ENCODE results near the gene MYO9A. TPM values are rescaled to one million over a fixed set of nuclear protein-coding genes. Genes with fewer than 3 reads are reported as not detected.

MYO9A gene
- total and polyA plus RNA-seq, 2 experiments from 2014 or later: 22.8 to 32.0 TPM

DNA sequence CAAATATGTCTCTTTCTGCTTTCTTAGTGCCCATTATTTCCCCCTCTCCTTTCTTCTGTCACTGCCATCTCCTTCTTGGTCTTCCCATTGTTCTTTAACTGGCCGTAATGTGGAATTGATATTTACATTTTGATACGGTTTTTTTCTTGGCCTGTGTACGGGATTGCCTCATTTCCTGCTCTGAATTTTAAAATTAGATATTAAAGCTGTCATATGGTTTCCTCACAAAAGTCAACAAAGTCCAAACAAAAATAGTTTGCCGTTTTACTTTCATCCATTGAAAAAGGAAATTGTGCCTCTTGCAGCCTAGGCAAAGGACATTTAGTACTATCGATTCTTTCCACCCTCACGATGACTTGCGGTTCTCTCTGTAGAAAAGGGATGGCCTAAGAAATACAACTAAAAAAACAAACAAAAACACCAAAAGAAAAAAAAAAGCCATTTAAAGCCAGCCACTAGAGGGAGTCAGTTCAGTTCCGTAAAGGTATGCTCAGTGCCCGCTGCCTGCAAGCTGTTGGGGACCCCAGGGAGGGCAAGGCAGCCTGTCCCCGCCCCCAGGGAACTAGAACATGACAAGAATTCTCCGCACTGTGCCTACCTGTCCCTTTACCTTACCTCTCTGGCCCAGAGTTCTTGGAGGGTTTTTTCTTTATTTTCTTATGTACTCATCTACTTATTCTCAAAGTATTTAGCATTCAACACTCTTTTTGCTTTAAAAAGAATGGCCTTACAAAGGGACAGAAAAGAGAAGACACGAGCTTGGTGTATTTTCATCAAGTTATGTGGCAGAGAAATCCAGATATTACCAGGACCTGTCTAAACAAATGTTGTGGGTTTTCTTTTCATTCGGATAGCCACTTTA is 337.6 kb downstream of the MYO9A start:
- peak; percentile 74 to 79 for DNase-seq (ENCODE audit: low read depth in 1 of 2, low spot score in 1 of 2)
- Histone ChIP-seq H3K4me3 (no peak overlapping the region), H3K27ac (no peak overlapping the region), H3K4me1 (ENCODE audit: low read depth) (peaks cover 28% of the 10 kb centered on the region), H3K9me3 (ENCODE audit: low read depth) (no peaks in the 10 kb centered on the region), H3K36me3 (no peaks in the 10 kb centered on the region), H3K27me3 (no peaks in the 10 kb centered on the region)
- TF ChIP-seq, protein P1, sequence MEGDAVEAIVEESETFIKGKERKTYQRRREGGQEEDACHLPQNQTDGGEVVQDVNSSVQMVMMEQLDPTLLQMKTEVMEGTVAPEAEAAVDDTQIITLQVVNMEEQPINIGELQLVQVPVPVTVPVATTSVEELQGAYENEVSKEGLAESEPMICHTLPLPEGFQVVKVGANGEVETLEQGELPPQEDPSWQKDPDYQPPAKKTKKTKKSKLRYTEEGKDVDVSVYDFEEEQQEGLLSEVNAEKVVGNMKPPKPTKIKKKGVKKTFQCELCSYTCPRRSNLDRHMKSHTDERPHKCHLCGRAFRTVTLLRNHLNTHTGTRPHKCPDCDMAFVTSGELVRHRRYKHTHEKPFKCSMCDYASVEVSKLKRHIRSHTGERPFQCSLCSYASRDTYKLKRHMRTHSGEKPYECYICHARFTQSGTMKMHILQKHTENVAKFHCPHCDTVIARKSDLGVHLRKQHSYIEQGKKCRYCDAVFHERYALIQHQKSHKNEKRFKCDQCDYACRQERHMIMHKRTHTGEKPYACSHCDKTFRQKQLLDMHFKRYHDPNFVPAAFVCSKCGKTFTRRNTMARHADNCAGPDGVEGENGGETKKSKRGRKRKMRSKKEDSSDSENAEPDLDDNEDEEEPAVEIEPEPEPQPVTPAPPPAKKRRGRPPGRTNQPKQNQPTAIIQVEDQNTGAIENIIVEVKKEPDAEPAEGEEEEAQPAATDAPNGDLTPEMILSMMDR (IDR thresholded peaks at IDR 0.05; ENCODE audit: low read depth, low read length): peak; percentile 80

DNA sequence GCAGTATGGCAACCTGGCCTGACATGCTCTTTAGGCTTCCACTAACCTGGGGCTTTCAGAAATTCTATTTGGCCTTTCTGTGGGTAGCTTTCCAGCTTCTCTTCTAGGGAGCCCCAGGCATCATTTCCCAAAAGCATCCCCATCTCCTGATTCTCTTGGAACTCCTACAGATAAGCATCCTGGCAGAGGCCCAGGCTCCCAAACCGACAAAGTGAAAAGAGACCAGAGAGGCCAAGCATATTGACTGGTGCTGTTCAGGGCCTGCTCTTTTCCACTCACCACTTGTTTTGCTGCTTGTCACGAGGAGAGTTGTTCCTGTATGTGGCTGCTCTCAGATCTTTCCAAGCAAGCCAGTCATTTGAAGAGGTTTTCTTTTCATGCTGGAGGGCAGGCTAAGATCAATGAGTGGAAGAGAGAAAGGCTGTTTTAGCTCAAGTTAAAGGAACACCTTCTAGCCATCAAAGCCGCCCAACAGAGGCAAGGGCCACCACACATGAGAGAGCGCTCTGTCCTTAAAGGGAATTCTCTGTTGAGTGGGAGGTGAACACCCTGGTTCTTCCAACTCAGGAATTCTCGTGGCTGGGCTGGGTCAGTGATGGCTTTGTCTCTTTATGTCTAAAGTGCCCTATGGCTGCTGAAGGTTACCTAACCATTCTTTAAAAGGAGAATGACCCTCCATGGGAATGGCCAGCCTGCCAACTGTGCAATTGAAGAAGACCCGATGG is 338.7 kb downstream of the MYO9A start:
- Histone ChIP-seq H3K27ac (peak overlapping the region; percentile 60), H3K4me3 (no peak overlapping the region), H3K4me1 (ENCODE audit: low read depth) (peaks cover 28% of the 10 kb centered on the region), H3K36me3 (no peaks in the 10 kb centered on the region), H3K27me3 (no peaks in the 10 kb centered on the region), H3K9me3 (ENCODE audit: low read depth) (no peaks in the 10 kb centered on the region)
- peak in 1 of 2 donors; percentile 44 for DNase-seq (ENCODE audit: low read depth in 1 of 2, low spot score in 1 of 2)
- TF ChIP-seq, protein P1 (IDR thresholded peaks at IDR 0.05; ENCODE audit: low read depth, low read length): no peak

DNA sequence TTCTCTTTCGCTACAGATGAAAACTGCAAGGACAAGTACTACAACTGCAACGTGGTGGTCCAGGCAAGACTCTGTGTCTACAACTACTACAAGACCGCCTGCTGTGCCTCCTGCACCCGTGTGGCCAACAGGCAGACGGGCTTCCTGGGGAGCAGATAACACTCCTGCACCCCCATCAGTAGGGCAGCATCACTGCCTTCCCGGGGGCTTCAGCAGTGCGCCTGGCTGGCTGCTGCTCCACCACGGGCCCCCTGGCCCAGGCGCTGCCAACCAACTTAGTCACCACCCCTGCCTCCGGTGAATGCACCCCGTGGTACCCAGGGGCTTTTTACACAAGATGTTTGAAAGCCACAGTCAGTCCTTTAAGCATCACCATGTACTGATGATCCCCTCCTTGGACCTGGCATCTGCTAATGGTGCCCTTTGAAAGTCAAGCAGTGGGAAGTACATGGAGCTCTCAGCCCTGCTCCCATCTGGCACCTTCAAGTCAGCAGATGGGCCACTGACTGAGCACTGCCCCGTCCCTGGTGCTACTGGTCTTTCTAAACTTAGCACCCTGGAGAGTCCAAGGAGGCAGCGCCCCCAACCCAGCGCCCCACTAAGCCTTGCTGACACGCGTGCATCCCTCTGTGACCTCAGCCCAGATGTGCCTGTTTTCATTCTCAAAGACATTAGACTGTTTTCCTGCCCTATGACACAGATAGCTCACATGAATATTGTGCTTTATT is 340.6 kb downstream of the MYO9A start:
- Histone ChIP-seq H3K36me3 (no peaks in the 10 kb centered on the region), H3K4me1 (ENCODE audit: low read depth) (peaks cover 16% of the 10 kb centered on the region), H3K27me3 (no peaks in the 10 kb centered on the region), H3K4me3 (no peak overlapping the region), H3K27ac (no peak overlapping the region), H3K9me3 (ENCODE audit: low read depth) (no peaks in the 10 kb centered on the region)
- DNase-seq (ENCODE audit: low read depth in 1 of 2, low spot score in 1 of 2): no peak
- TF ChIP-seq, protein P1 (IDR thresholded peaks at IDR 0.05; ENCODE audit: low read depth, low read length): no peak

DNA sequence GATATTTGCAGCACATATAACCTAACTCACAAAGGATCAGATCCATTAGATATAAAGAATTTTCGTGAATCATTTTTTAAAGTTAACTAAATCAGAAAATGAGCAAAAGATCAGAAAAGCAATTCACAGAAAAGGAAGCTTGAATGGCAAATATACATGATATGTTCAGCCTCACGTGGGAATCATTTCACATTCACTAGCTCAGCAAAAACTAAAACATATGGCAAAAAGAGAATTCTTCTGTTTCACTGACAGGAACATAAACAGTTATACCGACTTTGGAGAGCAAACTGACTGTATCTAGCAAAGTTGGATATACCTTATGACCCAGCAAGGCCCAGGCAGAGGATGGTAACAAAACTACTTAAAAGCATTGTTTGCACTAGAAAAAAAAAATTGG is 341.6 kb downstream of the MYO9A start:
- Histone ChIP-seq H3K36me3 (no peaks in the 10 kb centered on the region), H3K4me3 (no peak overlapping the region), H3K27ac (no peak overlapping the region), H3K9me3 (ENCODE audit: low read depth) (no peaks in the 10 kb centered on the region), H3K4me1 (ENCODE audit: low read depth) (peaks cover 16% of the 10 kb centered on the region), H3K27me3 (no peaks in the 10 kb centered on the region)
- no peak for DNase-seq (ENCODE audit: low read depth in 1 of 2, low spot score in 1 of 2)
- TF ChIP-seq, protein P1 (IDR thresholded peaks at IDR 0.05; ENCODE audit: low read depth, low read length): no peak

DNA sequence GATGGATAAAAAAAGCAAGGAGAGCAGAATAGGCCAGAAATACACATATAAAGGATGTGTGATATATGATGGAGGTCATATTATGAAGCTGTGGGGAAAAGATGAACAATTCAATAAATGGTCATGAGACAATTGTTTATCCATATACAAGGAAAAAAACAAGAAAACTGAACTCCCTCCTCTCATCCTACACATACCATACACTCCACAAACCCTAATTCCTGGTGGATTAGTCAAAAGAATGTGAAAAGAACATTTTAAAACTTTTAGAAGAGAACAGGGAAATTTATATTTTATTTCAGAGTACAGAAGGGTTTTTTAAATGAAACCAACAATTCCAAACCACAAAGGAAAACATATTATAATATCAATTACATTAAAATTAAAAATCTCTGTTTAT is 342.1 kb downstream of the MYO9A start:
- Histone ChIP-seq H3K27me3 (no peaks in the 10 kb centered on the region), H3K4me1 (ENCODE audit: low read depth) (peaks cover 16% of the 10 kb centered on the region), H3K4me3 (no peak overlapping the region), H3K27ac (no peak overlapping the region), H3K36me3 (no peaks in the 10 kb centered on the region), H3K9me3 (ENCODE audit: low read depth) (no peaks in the 10 kb centered on the region)
- TF ChIP-seq, protein P1 (IDR thresholded peaks at IDR 0.05; ENCODE audit: low read depth, low read length): no peak
- no peak for DNase-seq (ENCODE audit: low read depth in 1 of 2, low spot score in 1 of 2)

Data from cardiac muscle cell (in vitro differentiated cells and primary cell).